Thyroid gland (tissue), 4 donors: ENCODE data around the gene NT5C3A.

Experiments used
- CTCF ChIP-seq, 6 experiments: fragments of 200-600 bp in 3 of 6; fragments of 450-650 bp in 3 of 6; sonication (generic) in 3 of 6; IDR thresholded peaks; one replicate each; pipeline ENCODE4 v1.5.1; 2016 to 2019; ENCODE audit warnings: antibody characterized with exemption in 6 of 6, mild to moderate bottlenecking in 2 of 6, inconsistent platforms in 1 of 6, moderate library complexity in 1 of 6
- POLR2A ChIP-seq, 2 donors: fragments of 450-650 bp; IDR thresholded peaks; one replicate each; pipeline ENCODE4 v1.6.1; 2017; ENCODE audit warnings: antibody characterized with exemption in 2 of 2, mild to moderate bottlenecking in 2 of 2, moderate library complexity in 1 of 2

- no peak for TF ChIP-seq CTCF (IDR thresholded peaks at IDR 0.05)
- TF ChIP-seq POLR2A (IDR thresholded peaks at IDR 0.05) = no peak
These were observed 8.9 kb downstream of the NT5C3A start for GRCh38 chr7:33053721-33054120.
